KBM-7 (cell line): ENCODE data around the gene BIRC3.
"Not testable (repeated sequence)": the region's sequence is repeated elsewhere in the genome, so short reads cannot be mapped to it uniquely, and the experiment has no call there.

Source experiments
- DNase-seq: peaks from one replicate; pipeline ENCODE4 v3.0.0-alpha.2; 2015
- in situ Hi-C: fragments of 300-500 bp; cut with MboI; formaldehyde crosslinking; loops from 2 replicates; pipeline ENCODE4 v1.14.3; 2020; ENCODE audit warnings: low sequenced_read_pairs, low pct_unique_long_range_greater_than_20kb, mixed read lengths

The BIRC3 gene

GRCh38 chr11:102319544-102319943, 2.3 kb downstream of the BIRC3 start:
- in situ Hi-C loops = no loop called here
- DNase-seq = no peak

- in situ Hi-C loops = no loop called here
- no peak for DNase-seq
Observed at GRCh38 chr11:102320188-102320587, 2.9 kb downstream of the BIRC3 start.

- in situ Hi-C loops = no loop called here
- no peak for DNase-seq
Observed at GRCh38 chr11:102320679-102321078, 3.4 kb downstream of the BIRC3 start.

- DNase-seq = no peak
- in situ Hi-C loops = no loop called here
Observed at GRCh38 chr11:102322560-102322959, 5.3 kb downstream of the BIRC3 start.

GRCh38 chr11:102323542-102324251, 6.4 kb downstream of the BIRC3 start:
- in situ Hi-C loops = no loop called here
- no peak for DNase-seq

GRCh38 chr11:102325088-102325487, 7.8 kb downstream of the BIRC3 start:
- no peak for DNase-seq
- in situ Hi-C loops = no loop called here

GRCh38 chr11:102328748-102329147, 11.5 kb downstream of the BIRC3 start:
- DNase-seq = no peak
- in situ Hi-C loops = no loop called here

- in situ Hi-C loops = no loop called here
- no peak for DNase-seq
Observed at GRCh38 chr11:102330231-102330630, 12.9 kb downstream of the BIRC3 start.

GRCh38 chr11:102331341-102331740, 14.1 kb downstream of the BIRC3 start:
- no peak for DNase-seq
- in situ Hi-C loops = no loop called here

- in situ Hi-C loops = no loop called here
- no peak for DNase-seq
Observed at GRCh38 chr11:102332611-102332994, 15.3 kb downstream of the BIRC3 start.

- DNase-seq = no peak
- in situ Hi-C loops = no loop called here
Observed at GRCh38 chr11:102338479-102339010, 21.3 kb downstream of the BIRC3 start.

GRCh38 chr11:102341311-102341710, 24.0 kb downstream of the BIRC3 start:
- DNase-seq, in situ Hi-C loops: not testable (repeated sequence)

- DNase-seq = peak; percentile 94
Observed at GRCh38 chr11:102341844-102342318, 24.6 kb downstream of the BIRC3 start.

GRCh38 chr11:102343809-102344208, 26.5 kb downstream of the BIRC3 start:
- DNase-seq = no peak
- in situ Hi-C loops = no loop called here

More at GRCh38 chr11:102341844-102342318, 24.6 kb downstream of the BIRC3 start:
- in situ Hi-C loops = no loop called here

- no peak for DNase-seq
- in situ Hi-C loops = no loop called here
Observed at GRCh38 chr11:102345904-102346303, 28.6 kb downstream of the BIRC3 start.

- in situ Hi-C loops = no loop called here
- no peak for DNase-seq
Observed at GRCh38 chr11:102346456-102346747, 29.1 kb downstream of the BIRC3 start.

- peak; percentile 96 for DNase-seq
- in situ Hi-C loops = no loop called here
Observed at GRCh38 chr11:102346748-102347461, 29.6 kb downstream of the BIRC3 start, which contains the start of gene BIRC2. TSS of gene BIRC2 (plus strand) at chr11:102347214. CDS start at chr11:102349855, 2,641 bp downstream.

- DNase-seq = peak; percentile 58
- in situ Hi-C loops = no loop called here
Observed at GRCh38 chr11:102347462-102348370, 30.4 kb downstream of the BIRC3 start.

- DNase-seq = no peak
- in situ Hi-C loops = no loop called here
Observed at GRCh38 chr11:102357116-102357515, 39.8 kb downstream of the BIRC3 start.
